Measurements from ENCODE around the gene CCDC177.

DNA sequence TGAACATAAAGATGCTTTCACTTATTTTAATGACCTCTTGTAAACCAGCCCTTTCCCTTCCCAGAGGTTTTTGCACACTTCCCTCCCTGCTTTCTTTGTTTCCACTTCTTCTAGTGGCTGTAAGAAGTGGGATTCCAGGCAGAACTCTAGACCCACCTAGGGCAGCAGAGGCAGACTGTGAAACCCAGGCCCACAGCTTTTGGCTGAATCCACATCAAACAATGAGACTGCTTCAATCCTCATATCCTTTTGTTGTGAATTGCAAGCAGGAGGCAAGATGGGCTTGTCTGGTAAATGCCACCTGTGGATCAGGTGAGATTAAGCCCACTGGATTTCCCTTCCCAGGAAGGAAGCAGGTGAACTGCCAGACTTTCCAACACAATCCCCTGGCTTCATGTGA, 12.8 kb downstream of the CCDC177 start:
- TF ChIP-seq EP300 (conservative IDR thresholded peaks at IDR 0.05; ENCODE audit: poor library complexity, severe bottlenecking) (no peak), TAF1 (IDR thresholded peaks at IDR 0.05; ENCODE audit: low read depth) (no peak), RAD21 (conservative IDR thresholded peaks at IDR 0.05) (no peak)
- TF ChIP-seq, protein P1, sequence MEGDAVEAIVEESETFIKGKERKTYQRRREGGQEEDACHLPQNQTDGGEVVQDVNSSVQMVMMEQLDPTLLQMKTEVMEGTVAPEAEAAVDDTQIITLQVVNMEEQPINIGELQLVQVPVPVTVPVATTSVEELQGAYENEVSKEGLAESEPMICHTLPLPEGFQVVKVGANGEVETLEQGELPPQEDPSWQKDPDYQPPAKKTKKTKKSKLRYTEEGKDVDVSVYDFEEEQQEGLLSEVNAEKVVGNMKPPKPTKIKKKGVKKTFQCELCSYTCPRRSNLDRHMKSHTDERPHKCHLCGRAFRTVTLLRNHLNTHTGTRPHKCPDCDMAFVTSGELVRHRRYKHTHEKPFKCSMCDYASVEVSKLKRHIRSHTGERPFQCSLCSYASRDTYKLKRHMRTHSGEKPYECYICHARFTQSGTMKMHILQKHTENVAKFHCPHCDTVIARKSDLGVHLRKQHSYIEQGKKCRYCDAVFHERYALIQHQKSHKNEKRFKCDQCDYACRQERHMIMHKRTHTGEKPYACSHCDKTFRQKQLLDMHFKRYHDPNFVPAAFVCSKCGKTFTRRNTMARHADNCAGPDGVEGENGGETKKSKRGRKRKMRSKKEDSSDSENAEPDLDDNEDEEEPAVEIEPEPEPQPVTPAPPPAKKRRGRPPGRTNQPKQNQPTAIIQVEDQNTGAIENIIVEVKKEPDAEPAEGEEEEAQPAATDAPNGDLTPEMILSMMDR (IDR thresholded peaks at IDR 0.05; ENCODE audit: poor library complexity, severe bottlenecking), result no peak
